GM19467 (cell line): ENCODE data around the gene DDX54.

Source experiments
- ATAC-seq: cut with Tn5 transposase; IDR thresholded peaks from one replicate; pipeline ENCODE4 v1.9.1; 2021; ENCODE audit warnings: mild to moderate bottlenecking, moderate library complexity; ENCODE audit not compliant: unreplicated experiment

The DDX54 gene

DNA sequence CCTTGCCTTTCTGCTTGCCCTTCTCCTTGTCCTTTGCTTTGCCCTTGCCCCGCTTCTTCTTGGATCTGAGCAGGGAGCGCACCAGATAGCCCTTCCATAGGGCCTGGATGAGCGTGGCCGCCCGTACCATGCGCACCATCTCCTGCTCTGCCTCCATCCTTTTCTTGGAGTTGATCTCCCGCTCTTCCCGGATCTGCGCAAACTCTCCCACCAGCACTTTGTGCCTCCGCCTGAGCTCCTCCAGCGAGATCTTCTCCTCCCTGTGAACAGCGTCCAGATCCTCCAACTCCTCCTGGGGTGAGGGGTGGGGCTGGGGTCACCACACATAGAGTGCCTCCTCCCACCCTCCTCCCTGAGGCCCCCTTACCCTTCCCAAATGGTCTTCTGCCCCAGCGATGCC lies 10.3 kb upstream of the DDX54 start:
- no peak for ATAC-seq

DNA sequence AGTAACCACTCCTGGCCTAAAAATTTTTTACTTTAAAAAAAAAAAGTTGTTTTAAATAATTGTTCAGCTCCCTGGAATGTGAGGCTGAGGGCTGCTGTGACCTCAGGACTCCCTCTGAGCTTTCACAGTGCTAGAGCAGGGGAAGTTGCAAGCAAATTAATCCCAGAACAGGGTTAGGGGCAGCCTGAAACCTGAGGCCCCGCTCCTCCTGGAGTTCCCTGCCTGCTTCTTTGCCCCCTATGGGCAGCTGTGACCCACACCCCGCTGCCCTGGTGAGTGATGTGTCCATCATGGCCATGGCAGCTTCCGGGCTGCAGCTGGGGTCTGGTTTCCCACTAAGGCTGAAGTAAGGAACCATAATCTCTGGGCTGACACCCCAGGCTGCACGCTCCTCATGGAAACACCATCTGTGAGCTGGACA lies 9.7 kb upstream of the DDX54 start:
- ATAC-seq = no peak

DNA sequence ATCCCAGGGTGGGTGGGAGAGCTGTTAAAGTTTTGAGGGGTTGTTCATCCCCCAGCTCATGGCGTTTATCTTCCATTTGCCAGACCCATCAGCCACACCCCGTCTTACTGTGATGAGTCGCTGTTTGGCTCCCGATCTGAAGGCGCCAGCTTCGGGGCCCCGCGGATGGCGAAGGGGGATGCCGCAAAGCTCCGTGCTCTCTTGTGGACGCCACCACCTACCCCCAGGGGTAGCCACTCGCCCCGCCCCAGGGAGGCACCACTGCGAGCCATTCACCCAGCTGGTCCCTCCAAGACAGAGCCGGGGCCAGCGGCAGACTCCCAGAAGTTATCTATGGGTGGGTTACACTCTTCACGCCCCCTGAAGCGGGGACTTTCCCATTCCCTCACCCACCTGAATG lies 5.9 kb upstream of the DDX54 start:
- no peak for ATAC-seq

DNA sequence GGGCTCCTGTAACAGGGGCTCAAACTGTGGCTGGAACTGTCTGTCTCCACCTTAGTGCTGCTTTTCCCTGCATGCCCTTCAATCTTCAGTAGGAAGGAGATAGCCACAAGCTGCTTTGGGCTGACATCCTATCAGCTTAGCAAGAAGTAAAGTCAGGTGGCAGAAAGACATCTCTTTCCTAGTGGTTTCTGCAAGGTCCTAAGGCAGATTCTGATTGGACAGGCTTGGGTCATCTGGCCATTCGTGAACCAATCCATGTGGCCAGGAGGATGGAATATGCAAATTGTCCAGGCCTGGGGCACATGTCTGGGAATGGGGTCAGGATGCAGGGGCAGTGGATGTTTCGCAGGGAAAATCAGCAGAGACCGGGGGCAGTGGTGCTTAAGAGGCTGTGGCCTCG lies 5.5 kb upstream of the DDX54 start:
- no peak for ATAC-seq

DNA sequence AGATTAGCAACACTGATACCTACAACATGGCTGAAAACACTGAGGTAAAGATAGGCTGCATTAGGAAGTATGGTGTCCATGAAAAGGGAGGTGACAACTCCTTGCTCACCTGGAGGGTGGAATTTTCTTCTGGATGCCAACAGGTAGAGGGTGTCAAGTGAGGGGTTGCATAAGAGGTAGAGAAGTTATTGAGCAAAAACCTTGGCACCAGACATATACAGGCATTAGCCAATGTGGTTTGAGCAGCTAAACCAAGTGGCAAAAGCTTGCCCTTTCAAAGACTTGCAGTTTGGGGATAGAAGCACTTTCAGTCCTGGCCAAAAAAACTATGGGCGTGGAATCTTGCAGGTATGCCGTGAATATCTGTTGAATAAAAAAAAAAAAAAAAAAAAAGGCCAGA lies 4.1 kb upstream of the DDX54 start:
- ATAC-seq = no peak

DNA sequence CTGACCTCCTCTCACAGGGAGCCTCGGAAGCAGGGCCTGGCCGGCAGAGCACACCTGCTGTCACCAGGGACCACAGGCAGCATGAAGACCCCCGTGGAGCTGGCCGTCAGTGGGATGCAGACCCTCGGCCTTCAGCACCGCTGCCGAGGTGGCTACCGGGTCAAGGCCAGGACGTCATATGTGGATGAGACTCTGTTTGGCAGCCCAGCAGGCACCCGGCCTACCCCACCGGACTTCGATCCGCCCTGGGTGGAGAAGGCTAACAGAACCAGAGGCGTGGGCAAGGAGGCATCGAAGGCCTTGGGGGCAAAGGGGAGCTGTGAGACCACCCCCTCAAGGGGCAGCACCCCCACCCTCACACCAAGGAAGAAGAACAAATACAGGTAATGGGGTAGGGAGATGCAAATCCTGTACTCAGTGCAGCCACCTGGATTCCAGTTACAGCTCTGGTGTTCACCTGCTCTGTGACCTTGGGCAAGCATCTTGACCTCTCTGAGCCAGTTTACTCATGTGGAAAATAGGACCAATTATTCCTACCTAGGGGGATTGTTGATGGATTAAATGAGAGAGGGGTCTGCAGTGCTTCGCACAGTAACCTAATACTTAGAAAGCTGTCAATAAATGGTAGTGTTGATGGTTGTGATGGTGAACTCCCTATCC lies 1.5 kb upstream of the DDX54 start:
- no peak for ATAC-seq

DNA sequence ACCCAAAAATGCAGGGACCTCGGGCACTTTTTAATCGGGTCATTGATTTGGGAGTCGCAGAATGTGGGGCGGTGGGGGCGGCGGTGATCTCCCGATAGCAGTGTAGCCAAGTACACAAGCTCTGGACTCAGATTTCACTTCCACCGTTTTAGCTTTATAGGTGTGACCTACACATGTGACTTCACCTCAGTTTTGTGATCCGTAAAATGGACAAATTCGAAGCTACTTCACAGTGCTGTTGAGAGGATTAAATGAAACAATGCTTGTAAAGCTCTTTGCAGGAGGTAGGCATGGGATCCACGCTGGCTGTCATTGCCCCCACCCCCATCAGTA lies 721 bp upstream of the DDX54 start:
- no peak for ATAC-seq

DNA sequence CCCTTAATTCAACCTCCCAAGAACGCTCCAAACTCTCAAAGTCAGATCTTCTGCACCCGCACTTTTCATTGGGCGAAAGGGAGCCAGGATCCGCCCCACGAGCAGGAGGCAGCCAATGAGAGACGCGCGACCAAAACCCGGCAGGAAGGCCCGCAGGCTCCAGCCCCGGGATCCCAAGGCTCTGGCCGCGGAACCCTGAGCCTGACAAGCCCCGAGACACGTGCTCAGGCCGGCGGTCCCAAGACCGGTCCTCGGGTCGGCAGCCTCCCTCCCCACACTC lies 438 bp downstream of the DDX54 start:
- peak; percentile 82 for ATAC-seq

DNA sequence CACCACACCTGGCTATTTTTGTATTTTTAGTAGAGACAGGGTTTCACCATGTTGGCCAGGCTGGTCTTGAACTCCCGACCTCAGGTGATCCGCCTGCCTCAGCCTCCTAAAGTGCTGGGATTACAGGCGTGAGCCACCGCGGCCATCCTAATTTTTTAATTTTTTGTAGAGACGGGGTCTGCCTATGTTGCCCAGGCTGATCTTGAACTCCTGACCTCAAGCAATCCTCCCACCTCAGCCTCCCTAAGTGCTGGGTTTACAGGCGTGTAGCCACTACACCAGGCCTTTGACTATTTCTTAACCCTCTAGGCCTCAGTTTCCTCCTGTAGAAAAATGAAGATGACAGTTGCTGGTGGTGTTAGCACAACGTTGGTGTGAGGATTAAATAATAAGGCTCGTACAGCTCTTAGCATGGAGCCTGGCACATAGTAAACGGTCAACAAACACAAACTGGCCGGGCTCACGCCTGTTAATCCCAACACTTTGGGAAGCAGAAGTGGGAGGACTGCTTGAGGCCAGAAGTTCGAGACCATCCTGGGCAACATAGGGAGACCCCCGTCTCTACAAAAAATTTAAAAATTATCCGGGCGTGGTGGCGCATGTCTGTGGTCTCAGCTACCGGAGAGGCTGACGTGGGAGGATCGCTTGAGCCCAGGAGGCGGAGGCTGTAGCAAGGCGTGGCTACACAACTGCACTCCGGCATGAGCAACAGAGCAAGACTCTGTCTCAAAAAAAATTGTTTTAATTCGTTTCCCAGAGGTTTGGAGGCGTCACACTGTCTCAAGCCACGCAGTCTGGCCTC lies 979 bp downstream of the DDX54 start:
- peak; percentile 45 for ATAC-seq

DNA sequence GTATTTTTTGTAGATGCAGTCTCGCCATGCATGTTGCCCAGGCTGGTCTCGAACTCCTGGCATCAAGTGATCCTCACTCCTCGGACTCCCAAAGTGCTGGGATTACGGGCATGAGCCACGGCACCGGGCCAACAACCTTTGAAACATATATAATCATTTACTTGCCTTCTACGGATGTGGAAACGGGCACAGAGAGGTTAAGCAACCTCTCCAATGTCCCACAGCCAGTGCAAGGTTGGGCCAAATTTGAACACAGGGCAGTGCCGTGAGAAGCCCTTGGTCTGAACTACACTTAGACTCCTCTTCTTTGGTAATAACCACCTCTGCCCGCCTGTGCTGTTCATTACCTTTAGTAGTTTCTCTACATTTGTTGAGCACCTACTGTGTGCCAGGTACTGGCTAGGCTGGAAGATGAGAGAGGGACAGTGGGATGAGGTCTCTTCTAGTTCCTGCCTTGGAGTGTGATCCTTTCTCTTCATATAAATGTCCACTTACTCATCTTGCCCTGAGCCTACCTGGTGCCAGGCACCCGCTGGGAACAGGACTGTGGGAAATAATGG lies 2.2 kb downstream of the DDX54 start:
- no peak for ATAC-seq

DNA sequence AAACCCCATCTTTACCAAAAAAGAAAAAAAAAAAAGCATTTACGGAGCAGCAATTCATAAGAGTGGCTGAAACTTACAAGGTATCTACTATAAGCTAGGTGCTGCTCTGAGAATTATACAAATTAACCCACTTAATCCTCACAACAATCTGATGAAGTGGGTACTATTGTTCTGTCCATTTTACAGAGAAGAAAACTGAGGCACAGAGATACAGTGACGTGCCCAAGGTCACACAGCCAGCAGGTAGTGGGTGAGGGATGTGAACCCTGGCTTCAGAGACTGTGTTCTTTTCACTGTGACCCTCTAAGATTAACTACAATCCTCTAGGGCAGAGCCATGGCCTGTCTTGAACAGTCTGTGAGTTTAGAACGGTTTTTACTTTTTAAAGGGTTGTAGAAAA lies 3.3 kb downstream of the DDX54 start:
- no peak for ATAC-seq

DNA sequence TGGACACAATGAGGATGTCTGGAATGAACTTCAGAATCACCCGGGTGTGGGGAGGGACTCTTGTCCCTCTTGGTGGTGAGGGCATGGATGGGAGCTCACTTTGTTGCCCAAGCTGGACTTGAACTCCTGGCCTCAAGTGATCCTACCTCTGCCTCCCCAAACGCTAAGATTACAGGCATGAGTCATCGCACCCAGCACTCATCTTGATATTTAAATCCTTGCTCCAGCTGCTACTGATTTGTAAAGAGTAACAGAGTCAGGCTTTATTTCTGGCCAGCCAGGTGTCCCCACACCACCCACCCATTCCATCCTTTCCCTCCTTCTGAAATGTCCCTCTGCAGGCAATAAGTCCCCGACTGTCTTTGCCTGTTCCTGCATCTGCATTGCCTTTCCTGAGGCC lies 4.9 kb downstream of the DDX54 start:
- ATAC-seq = no peak

DNA sequence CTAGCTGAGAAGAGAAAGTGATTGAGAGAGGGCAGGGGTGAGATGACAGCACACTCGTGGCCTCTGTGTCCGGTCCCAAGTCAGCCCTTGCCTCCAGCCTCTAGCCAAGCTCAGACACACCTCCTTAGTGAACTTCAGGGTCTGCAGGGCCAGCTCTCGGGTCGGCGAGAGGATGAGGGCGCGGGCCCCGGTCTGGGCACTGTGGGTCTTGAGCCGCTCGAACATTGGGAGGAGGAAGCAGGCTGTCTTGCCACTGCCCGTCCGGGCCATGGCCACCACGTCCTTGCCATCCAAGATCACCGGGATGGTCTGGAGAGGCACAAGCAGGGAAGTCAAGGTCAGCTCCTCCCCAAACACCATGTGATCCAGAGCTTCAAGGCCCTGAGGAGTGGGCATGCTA lies 6.3 kb downstream of the DDX54 start:
- ATAC-seq = no peak

DNA sequence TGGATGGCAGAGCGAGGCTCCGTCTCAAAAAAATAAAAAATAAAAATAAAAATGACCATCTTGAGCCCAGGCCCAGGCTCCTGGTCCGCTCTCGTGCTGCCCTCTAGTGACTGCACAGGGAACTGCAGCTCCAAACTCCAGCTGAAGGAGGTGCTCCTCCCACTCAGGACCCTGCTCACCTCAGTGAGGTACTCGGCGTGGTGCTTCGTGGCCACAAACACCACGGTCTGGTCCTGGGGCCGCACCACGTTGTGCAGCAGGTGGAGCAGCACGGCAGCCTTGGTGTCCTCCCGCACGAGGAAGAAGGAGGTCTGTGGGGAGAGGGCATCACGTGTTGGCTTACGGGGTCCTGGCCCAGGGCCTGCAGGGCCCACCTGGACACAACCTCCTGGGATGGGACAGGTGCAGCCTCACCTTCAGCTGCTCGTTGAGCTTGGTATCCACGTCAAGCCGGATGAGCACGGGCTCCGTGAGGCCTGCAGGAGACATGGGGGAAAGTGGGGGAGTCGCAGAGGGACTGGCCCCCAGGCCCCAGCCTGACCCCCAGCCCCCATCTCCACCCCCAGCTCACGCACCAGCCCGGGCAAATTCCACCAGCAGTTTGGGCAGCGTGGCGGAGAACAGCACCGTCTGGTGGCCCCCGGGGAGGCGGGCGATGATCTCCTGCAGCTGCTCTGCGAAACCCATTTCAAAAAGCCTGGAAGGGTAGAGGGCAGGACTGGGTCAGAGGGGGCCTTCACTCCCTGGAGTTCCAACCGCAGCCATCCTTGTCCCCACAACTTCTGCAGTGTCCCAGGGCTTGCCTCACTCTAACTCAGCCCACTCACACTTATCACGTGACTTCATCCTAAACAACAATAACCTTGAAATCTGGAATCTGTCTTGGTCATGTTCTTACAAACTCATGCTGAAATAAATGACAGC lies 10.6 kb downstream of the DDX54 start:
- ATAC-seq = no peak

DNA sequence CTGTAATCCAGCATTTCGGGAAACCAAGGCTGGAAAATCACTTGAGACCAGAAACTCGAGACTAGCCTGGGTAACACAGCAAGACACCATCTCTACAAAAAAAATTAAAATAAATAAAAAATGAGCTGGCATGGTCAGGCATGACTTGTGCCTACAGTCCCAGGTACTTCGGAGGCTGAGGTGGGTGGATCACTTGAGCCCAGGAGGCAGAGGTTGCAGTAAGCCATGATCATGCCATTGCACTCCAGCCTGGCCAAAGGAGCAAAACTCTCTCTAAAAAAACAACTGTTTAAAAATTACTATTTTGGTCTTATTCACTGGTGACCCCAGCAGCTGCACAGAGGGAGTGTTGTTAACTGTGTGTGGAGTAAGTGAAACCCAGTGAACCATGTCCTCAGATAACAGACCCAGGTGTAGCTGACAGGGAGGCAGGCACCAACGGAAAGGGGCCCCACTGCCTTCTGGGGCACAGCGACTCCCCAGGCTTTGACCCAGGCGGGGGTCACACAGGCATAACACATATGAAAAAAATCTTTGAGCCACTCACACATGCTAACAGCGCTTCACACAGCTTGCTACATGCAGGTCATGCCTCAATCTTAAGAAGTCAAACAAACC lies 12.1 kb downstream of the DDX54 start:
- no peak for ATAC-seq

DNA sequence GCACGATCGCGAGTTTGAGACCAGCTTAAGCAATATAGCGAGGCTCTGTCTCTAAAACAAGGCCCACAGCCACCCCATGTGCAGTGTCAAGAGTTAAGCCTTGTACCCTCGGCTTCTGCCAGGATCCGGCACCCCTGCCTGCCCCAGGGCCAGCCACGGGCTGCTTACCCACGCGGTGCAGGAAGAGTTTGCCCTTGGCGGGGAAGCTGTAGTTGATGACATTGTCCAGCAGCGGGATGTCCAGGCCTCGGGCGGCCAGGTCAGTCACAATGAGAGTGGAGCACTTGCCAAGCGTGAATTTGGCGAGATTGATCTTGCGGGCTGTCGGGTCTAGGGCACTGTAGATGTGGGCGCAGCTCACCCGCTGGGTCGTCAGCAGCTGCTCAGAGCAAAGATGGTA lies 13.1 kb downstream of the DDX54 start:
- no peak for ATAC-seq

DNA sequence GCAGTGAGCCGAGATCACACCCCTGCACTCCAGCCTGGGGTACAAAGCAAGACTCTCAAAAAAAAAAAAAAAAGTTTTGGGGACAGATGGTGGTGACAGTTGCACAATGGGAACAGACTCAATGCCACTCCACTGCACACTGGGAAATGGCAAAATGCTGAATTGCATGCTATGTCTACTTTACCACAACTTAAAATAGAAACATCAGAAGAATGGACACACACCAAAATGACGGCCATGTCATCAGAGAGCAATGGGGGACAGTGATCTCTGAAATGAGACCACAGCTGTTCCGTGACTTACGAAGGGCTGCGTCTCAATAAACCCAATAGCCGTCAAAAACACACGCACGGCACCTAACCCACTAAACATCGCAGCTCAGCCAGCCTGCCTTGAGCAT lies 13.7 kb downstream of the DDX54 start:
- ATAC-seq = no peak

DNA sequence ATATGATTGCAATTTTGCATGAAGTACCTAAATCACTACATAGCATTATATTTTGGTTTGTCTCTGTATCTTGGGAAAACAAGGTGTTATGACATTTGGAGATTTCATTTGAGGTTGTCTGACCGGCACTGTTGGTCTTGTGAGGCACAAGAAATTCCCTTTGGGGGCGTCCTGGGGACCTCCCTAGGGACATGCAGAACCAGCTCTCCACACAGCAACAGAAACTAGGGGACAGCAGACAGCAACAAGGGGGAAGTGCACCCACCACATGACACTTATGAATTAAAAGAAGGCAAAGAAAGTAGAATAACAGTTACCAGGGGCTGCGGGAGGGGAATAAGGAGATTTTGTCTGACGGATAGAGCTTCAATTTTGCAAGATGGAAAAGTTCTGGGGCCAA lies 14.4 kb downstream of the DDX54 start:
- no peak for ATAC-seq

DNA sequence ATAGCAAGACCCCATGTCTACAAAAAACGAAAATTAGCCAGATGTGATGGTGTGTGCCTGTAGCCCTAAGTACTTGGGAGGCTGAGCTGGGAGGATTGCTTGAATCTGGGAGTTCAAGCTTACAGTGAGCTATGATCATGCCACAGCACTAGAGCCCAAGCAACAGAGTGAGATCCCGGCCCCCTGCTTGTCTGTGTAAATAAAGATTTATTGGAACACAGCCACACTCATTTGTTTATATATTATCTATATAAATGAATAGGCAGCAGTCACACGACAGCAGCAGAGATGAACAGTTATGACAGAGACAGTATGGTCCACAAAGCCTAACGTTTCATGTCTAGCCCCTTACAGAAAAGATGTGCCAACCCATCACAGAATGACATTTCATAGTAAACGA lies 14.8 kb downstream of the DDX54 start:
- ATAC-seq = no peak

DNA sequence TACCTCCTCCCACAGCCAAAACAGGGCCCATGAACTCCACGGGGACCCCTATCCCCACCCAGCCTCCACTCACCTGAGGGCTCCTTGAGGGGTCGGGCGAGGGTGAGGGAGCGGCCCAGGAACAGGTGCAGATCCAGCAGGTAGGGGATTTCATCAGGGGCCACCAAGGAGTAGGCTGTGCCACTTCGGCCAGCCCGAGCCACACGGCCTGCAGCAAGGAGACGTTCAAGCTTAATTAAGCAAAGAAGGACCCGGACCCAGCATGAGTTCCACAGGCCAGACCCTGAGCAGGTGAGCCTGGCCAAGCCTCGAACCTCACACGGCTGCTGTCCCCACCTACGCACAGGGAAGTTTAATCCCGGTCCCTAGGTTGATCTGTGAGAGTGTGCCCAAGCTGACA lies 15.6 kb downstream of the DDX54 start:
- ATAC-seq = no peak

DNA sequence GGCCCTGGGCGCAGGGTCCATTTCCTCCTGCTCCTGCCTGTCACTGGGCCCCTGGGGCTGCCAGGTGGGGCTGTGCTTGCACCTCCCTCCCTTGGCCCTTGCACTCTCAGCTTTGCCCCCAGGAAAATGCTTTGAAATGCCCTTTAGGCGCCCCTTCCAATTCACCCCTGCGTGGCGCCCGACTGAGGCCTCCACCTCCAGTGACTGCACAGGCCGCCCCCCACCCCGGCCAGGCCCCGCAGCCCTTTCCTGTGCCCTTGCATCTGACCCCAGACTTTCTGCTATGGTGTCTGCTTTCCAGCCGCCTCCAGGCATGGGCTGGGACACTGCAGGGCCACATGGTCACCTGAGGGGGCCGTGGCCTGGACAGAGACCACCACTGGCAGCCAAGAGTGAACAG lies 17.4 kb downstream of the DDX54 start:
- ATAC-seq = no peak
